NCI-H146 treated with DMSO at 0.1 percent for 48 hours (cell line): ENCODE results near the gene SASS6.
"Not testable (repeated sequence)": the region's sequence is repeated elsewhere in the genome, so short reads cannot be mapped to it uniquely, and the experiment has no call there.

Source experiments
- DNase-seq: peaks from one replicate; lab custom pipeline; 2025; ENCODE audit not compliant: unreplicated experiment; lab: John Stamatoyannopoulos, UW

SASS6 gene

DNA sequence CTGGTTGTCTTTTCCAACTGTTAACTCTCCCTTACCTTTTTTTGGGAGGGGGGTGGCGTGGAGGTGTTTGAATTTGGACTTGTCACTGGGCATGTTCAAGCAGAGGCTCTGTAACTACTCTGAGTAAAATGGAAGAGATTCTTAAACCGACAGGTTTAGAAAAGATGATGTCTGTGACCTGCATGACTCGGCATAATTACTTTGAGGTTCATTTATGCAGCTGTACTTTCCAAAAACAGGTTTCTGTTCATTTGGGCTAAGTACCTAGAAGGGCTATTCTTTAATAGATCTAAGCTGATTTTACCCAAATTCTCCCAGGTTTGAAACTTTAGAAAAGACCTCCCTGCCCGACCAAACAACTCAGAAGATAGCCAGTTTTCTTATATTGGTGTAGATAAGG is 82.6 kb downstream of the SASS6 start:
- DNase-seq = no peak

DNA sequence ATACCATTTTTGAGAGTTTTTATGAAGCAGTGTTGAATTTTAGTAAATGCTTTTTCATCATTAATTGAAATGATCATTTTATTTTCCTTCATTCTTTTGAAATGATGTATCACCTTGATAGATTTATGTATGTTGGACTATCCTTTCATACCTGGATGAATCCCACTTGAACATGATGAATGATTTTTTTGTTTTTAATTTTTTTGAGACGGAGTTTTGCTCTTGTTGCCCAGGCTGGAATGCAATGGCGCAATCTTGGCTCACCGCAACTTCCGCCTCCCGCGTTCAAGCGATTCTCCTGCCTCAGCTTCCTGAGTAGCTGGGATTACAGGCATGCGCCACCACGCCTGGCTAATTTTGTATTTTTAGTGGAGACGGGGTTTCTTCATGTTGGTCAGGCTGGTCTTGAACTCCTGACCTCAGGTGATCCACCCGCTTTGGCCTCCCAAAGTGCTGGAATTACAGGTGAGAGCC is 85.5 kb downstream of the SASS6 start:
- DNase-seq = not testable (repeated sequence)

DNA sequence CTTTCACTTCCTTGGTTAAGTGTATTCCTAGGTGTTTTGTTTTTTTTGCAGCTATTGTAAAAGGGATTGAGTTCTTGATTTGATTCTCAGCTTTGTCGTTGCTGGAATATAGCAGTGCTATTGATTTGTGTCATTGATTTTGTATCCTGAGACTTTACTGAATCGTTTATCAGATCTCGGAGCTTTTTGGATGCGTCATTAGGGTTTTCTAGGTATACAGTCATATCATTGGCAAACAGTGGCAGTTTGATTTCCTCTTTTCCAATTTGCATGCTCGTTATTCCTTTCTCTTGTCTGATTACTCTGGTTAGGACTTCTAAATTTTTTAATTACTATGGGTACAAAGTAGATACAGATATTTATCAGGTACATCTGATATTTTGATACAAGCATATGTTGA is 87.5 kb downstream of the SASS6 start:
- DNase-seq = no peak

- no peak for DNase-seq
Observed at GRCh38 chr1:100039591-100039990, 93.1 kb downstream of the SASS6 start.

- peak; percentile 41 for DNase-seq
Observed at GRCh38 chr1:100038660-100039287, 94.0 kb downstream of the SASS6 start.

- DNase-seq = peak; percentile 46
Observed at GRCh38 chr1:100037927-100038659, 94.6 kb downstream of the SASS6 start.

GRCh38 chr1:100037656-100037926 is 95.1 kb downstream of the SASS6 start:
- DNase-seq = peak; percentile 46

DNA sequence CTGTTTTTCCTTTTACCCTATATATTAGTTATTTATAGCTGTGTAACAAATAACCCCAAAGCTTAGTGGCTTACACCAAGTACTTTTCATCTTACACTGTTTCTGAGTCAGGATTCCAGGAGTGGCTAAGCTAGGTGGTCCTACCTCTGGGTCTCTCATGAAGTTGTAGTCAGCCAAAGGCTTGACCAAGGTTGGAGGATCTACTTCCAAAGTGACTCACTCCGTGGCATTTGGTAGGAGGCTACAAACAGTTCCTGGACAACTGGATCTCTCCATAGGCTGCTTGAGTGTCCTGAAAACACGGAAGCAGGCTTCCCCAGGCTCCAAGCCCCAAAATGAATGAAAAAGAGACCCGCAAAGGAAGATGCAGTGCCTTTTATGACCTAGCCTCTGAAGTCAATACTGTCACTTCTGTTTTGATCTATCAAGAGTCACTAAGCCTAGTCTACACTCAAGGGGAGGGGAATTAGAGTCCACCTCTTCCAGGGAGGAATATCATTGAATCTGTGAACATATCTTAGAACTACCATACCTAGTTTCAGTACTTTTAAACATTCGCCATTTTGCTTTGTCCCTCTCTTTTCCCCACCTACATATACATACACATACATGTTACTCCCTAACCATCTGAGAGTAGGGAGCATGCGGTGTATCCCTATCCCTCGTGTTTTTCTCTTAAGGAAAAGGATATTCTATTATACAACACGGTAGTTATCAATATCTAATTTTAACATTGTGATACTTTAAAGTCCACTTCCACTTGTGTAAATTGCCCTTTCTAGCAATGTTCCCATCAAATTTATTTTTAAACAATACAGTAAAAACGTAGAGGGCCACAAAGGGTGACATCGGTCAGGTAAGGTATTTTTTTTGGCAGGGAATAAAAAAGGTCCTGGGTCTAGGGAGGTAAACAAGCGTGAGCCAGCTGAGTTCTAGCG is 95.7 kb downstream of the SASS6 start:
- peak; percentile 39 for DNase-seq

DNA sequence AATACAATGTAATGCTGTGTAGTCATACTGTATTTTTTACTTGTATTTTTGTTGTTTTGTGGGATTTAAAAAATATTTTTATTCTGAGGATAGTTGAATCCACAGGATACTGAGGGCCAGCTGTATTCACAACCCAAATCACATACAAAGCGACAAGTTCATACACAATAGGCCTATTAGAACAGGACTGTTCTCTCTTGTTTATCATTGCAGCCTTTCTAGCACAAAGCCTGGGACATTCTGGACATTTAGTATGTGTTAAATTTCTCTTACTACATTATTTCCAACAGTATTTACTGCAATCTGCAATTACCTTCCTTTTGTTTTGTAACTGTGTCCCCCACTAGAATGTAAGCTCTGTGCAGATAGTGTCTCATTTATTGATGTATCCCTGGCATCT is 97.5 kb downstream of the SASS6 start:
- no peak for DNase-seq

DNA sequence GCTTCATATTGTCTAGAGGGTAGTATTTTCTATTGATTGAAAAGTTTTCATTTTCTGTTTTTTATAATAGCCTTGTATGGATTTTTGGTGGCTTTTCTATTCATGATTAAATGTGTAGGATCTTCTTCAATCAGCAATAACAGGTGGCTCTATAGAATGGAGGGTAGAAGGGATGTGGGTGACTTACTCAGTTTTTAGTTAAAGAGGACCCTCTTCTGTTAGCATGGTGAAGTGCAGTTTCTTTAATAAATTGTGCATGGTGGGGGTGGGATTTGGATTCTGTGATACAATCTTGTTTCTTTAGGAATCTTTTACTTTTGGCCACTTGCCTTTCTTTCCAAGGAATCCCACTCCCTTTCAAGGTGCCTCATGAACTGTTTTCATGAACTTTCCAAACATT is 98.3 kb downstream of the SASS6 start:
- no peak for DNase-seq
